H1 (cell line): ENCODE results near the gene MXD1. TPM values are rescaled to one million over a fixed set of nuclear protein-coding genes. Genes with fewer than 3 reads are reported as not detected.

Source experiments
- CTCF ChIA-PET: fragments of 300-600 bp; sonication (Branson Sonifier 250); formaldehyde crosslinking; loops from one replicate; lab custom pipeline; 2021; ENCODE audit not compliant: partially characterized antibody; lab: Charles Lee
- POLR2A ChIA-PET: fragments of 300-600 bp; sonication (Branson Sonifier 250); formaldehyde crosslinking; loops from one replicate; lab custom pipeline; 2021; ENCODE audit warnings: inconsistent platforms; ENCODE audit not compliant: partially characterized antibody; lab: Charles Lee
- DNase-seq, 2 experiments: peaks; one replicate each; pipeline versions ENCODE4 v3.0.0 to v3.0.0-alpha.2; 2010 to 2022; ENCODE audit warnings: low spot score in 2 of 2, low read depth in 1 of 2, mixed read lengths in 1 of 2
- FAIRE-seq: peaks from 2 replicates; lab custom pipeline; 2011; peaks lifted over from hg19 to GRCh38; lab: Jason Lieb, UNC
- H2AFZ ChIP-seq: 2 replicates; pipeline ENCODE4 v1.8.1; 2012; ENCODE audit warnings: low read length, inconsistent platforms
- H2AK5ac ChIP-seq: 2 replicates; pipeline ENCODE4 v1.6.1; 2013; ENCODE audit warnings: low read depth, low read length
- H2BK120ac ChIP-seq: replicated peaks from 2 replicates; pipeline ENCODE3; 2013; ENCODE audit warnings: low read depth, low read length, inconsistent platforms
- H2BK12ac ChIP-seq: 2 replicates; pipeline ENCODE4 v1.6.1; 2013; ENCODE audit warnings: low read depth, low read length
- H2BK15ac ChIP-seq: 2 replicates; pipeline ENCODE4 v1.6.1; 2013; ENCODE audit warnings: low read length
- H2BK20ac ChIP-seq: 2 replicates; pipeline ENCODE4 v1.6.1; 2013; ENCODE audit warnings: low read length
- H2BK5ac ChIP-seq: 2 replicates; pipeline ENCODE4 v1.6.1; 2013; ENCODE audit warnings: low read depth, low read length
- H3K14ac ChIP-seq: 2 replicates; pipeline ENCODE4 v1.6.1; 2013; ENCODE audit warnings: inconsistent platforms; ENCODE audit not compliant: insufficient read length
- H3K18ac ChIP-seq: 2 replicates; pipeline ENCODE4 v1.6.1; 2013; ENCODE audit warnings: low read length; ENCODE audit errors: extremely low read depth
- H3K23ac ChIP-seq: 2 replicates; pipeline ENCODE4 v1.6.1; 2013; ENCODE audit warnings: inconsistent platforms; ENCODE audit not compliant: insufficient read length
- H3K23me2 ChIP-seq: 2 replicates; pipeline ENCODE4 v1.6.1; 2013; ENCODE audit warnings: low read depth, low read length
- H3K27ac ChIP-seq: 2 replicates; pipeline ENCODE4 v1.6.1; 2011; ENCODE audit warnings: low read depth, low read length, inconsistent platforms
- H3K27me3 ChIP-seq, 4 experiments: replicated peaks in 1 of 4; 1 replicate in 1 of 4; 2 replicates in 3 of 4; pipeline versions ENCODE4 v1.6.1 to v1.8.1; 2011 to 2013; ENCODE audit warnings: low read length in 3 of 4, mild to moderate bottlenecking in 3 of 4, inconsistent platforms in 2 of 4, mixed read lengths in 2 of 4, moderate library complexity in 1 of 4; ENCODE audit not compliant: control insufficient read depth in 3 of 4, insufficient read depth in 3 of 4; ENCODE audit errors: extremely low read depth in 1 of 4
- H3K36me3 ChIP-seq, 4 experiments: 2 replicates each; pipeline versions ENCODE4 v1.6.1 to v1.8.1; 2011 to 2013; ENCODE audit warnings: mild to moderate bottlenecking in 4 of 4, low read length in 3 of 4, moderate library complexity in 2 of 4, control low read depth in 1 of 4, inconsistent platforms in 1 of 4; ENCODE audit not compliant: insufficient read depth in 4 of 4, control insufficient read depth in 2 of 4
- H3K4ac ChIP-seq: replicated peaks from 2 replicates; pipeline ENCODE3; 2013; ENCODE audit warnings: low read length, low read depth, mixed read lengths, inconsistent platforms; ENCODE audit not compliant: insufficient read length
- H3K4me1 ChIP-seq, 4 experiments: replicated peaks in 1 of 4; 1 replicate in 1 of 4; 2 replicates in 3 of 4; pipeline versions ENCODE4 v1.6.1 to v1.8.1; 2011 to 2013; ENCODE audit warnings: low read length in 3 of 4, inconsistent platforms in 2 of 4, mixed read lengths in 1 of 4; ENCODE audit not compliant: insufficient read depth in 4 of 4, control insufficient read depth in 3 of 4
- H3K4me2 ChIP-seq, 2 experiments: 2 replicates each; pipeline versions ENCODE4 v1.6.1 to v1.8.1; 2011 to 2013; ENCODE audit warnings: low read depth in 2 of 2, low read length in 2 of 2, control low read depth in 1 of 2, inconsistent platforms in 1 of 2, mild to moderate bottlenecking in 1 of 2; ENCODE audit not compliant: insufficient read depth in 1 of 2
- H3K4me3 ChIP-seq, 4 experiments: fragments of 200-600, 300-600 bp in 1 of 4; sonication (generic), shearing (Covaris generic), sonication (Bioruptor Twin) in 1 of 4; 2 replicates each; pipeline versions ENCODE4 v1.5.1 to v1.8.1; 2011 to 2016; ENCODE audit warnings: low read length in 4 of 4, low read depth in 3 of 4, control low read depth in 2 of 4, inconsistent platforms in 2 of 4, mild to moderate bottlenecking in 2 of 4, mixed read lengths in 1 of 4, moderate library complexity in 1 of 4; ENCODE audit not compliant: insufficient read depth in 2 of 4; ENCODE audit errors: extremely low read depth in 1 of 4
- H3K56ac ChIP-seq: replicated peaks from 2 replicates; pipeline ENCODE3; 2013; ENCODE audit warnings: low read depth, mild to moderate bottlenecking, mixed read lengths, low read length, inconsistent platforms; ENCODE audit not compliant: insufficient read length
- H3K79me1 ChIP-seq: 2 replicates; pipeline ENCODE4 v1.6.1; 2013; ENCODE audit warnings: low read depth, low read length, control low read depth
- H3K79me2 ChIP-seq, 2 experiments: 2 replicates each; pipeline versions ENCODE4 v1.6.1 to v1.8.1; 2012 to 2013; ENCODE audit warnings: low read length in 2 of 2, mild to moderate bottlenecking in 2 of 2, inconsistent platforms in 1 of 2; ENCODE audit not compliant: insufficient read depth in 2 of 2, control insufficient read depth in 1 of 2
- H3K9ac ChIP-seq, 4 experiments: replicated peaks in 1 of 4; 1 replicate in 1 of 4; 2 replicates in 3 of 4; pipeline versions ENCODE4 v1.6.1 to v1.8.1; 2011 to 2013; ENCODE audit warnings: low read depth in 3 of 4, low read length in 3 of 4, control low read depth in 2 of 4, mild to moderate bottlenecking in 2 of 4, moderate library complexity in 2 of 4, inconsistent platforms in 1 of 4; ENCODE audit errors: extremely low read depth in 1 of 4
- H3K9me3 ChIP-seq, 2 experiments: 2 replicates each; pipeline versions ENCODE4 v1.6.1 to v1.8.1; 2012 to 2013; ENCODE audit warnings: mild to moderate bottlenecking in 2 of 2, moderate library complexity in 2 of 2, control low read depth in 1 of 2, inconsistent platforms in 1 of 2, low read depth in 1 of 2, low read length in 1 of 2, mixed read lengths in 1 of 2; ENCODE audit not compliant: insufficient read depth in 2 of 2
- H4K20me1 ChIP-seq, 2 experiments: replicated peaks in 1 of 2; 2 replicates each; pipeline versions ENCODE3 to v1.8.1; 2011 to 2013; ENCODE audit warnings: inconsistent platforms in 2 of 2, low read length in 2 of 2, mild to moderate bottlenecking in 1 of 2; ENCODE audit not compliant: insufficient read depth in 2 of 2, control insufficient read depth in 1 of 2
- H4K5ac ChIP-seq: 2 replicates; pipeline ENCODE4 v1.6.1; 2013; ENCODE audit warnings: low read length, low read depth, mixed read lengths, inconsistent platforms; ENCODE audit not compliant: insufficient read length
- H4K8ac ChIP-seq: 2 replicates; pipeline ENCODE4 v1.8.0; 2013; ENCODE audit warnings: mild to moderate bottlenecking, moderate library complexity, low read length, inconsistent platforms; ENCODE audit not compliant: insufficient read depth; ENCODE audit errors: extremely low read depth
- H4K91ac ChIP-seq: replicated peaks from 2 replicates; pipeline ENCODE3; 2013; ENCODE audit warnings: low read length, mixed read lengths, inconsistent platforms; ENCODE audit not compliant: insufficient read length
- CTCF ChIP-seq, 3 experiments: IDR thresholded peaks; 1 replicate in 2 of 3; 2 replicates in 1 of 3; pipeline versions ENCODE4 v1.5.1 to v1.6.1; 2011; ENCODE audit warnings: low read length in 3 of 3, mild to moderate bottlenecking in 3 of 3, inconsistent platforms in 2 of 3, low read depth in 1 of 3, moderate library complexity in 1 of 3; ENCODE audit not compliant: insufficient read depth in 1 of 3; ENCODE audit errors: control extremely low read depth in 1 of 3
- RNF2 ChIP-seq: fragments of 200-900, 300-1000 bp; sonication (generic); IDR thresholded peaks from 2 replicates; pipeline ENCODE4 v1.7.1; 2016; ENCODE audit warnings: borderline replicate concordance, low read depth, mild to moderate bottlenecking, antibody characterized with exemption, low read length; ENCODE audit not compliant: poor library complexity, severe bottlenecking; ENCODE audit errors: missing control alignments
- WGBS, 2 experiments: shearing (Covaris generic) in 1 of 2; methylation state at CpG; one replicate each; pipeline versions ENCODE4 v1.1.6 to v1.1.7; 2013 to 2015; ENCODE audit warnings: low lambda C conversion rate in 2 of 2, mixed read lengths in 2 of 2, inconsistent platforms in 1 of 2, low coverage in 1 of 2, missing lambda C conversion rate in 1 of 2; ENCODE audit not compliant: insufficient replicate concordance in 2 of 2, insufficient coverage in 1 of 2, insufficient read length in 1 of 2; ENCODE audit errors: extremely low coverage in 1 of 2, missing lambda C conversion rate in 1 of 2; 5-methylcytosine and 5-hydroxymethylcytosine counted together
- polyA plus RNA-seq, 7 experiments: library from polyadenylated mRNA; depleted of rRNA in 3 of 7; stranded (reverse) in 5 of 7; unstranded in 2 of 7; fragments of >200 nt in 5 of 7; fragments of 200-250 nt in 2 of 7; gene quantifications; 1 replicate in 5 of 7; 2 replicates in 1 of 7; 4 replicates in 1 of 7; pipeline versions ENCODE4 v1.2.1 to v1.2.3, GENCODE V29; 2011 to 2013; ENCODE audit warnings: missing spikeins in 2 of 7, mixed read lengths in 2 of 7
- total RNA-seq: library from RNA; stranded (reverse); fragmentation: NEBNext Ultra II Directional; extraction: Animal tissue kit (Norgen Biotek cat#: 25700); gene quantifications from 2 replicates; pipeline ENCODE4 v1.2.1, GENCODE V29; 2021

The MXD1 gene
- total and polyA plus RNA-seq, 2 of the 8 experiments (the other 6 are each of a cell fraction or from before 2014, with no cell fraction given): 1.6 to 2.6 TPM

GRCh38 chr2:69957965-69958364 is 43.1 kb downstream of the MXD1 start:
- H3K79me2 ChIP-seq: no peaks in the 10 kb centered on the region
- no peak overlapping the region for H3K4me3 ChIP-seq
- H3K56ac ChIP-seq: no peak overlapping the region
- DNase-seq (no peak), FAIRE-seq (no peak)
- H3K36me3 ChIP-seq: no peaks in the 10 kb centered on the region
- no peak overlapping the region for H4K5ac ChIP-seq
- H3K79me1 ChIP-seq: no peaks in the 10 kb centered on the region
- H3K23me2 ChIP-seq: no peaks in the 10 kb centered on the region
- no peak overlapping the region for H2BK20ac ChIP-seq
- peaks cover 0 to 7% (median 0%) of the 10 kb centered on the region in 4 experiments; a peak in 1 of 7 replicates for H3K4me1 ChIP-seq
- H3K18ac ChIP-seq: no peak overlapping the region
- CTCF ChIA-PET: interaction anchor here (1.2 kb wide), 1 partner anchor 84 kb away, joined by 3 read pairs; no protein-coding TSS in a partner anchor
- H3K9me3 ChIP-seq: no peaks in the 10 kb centered on the region
- no peak overlapping the region for H2AFZ ChIP-seq
- no peaks in the 10 kb centered on the region for H3K27me3 ChIP-seq
- no peak overlapping the region for H2AK5ac ChIP-seq
- POLR2A ChIA-PET: interaction anchor here (1.0 kb wide), 1 partner anchor 43 kb away, joined by 3 read pairs; no protein-coding TSS in a partner anchor
- no peak overlapping the region for H3K14ac ChIP-seq
- H4K20me1 ChIP-seq: no peaks in the 10 kb centered on the region
- H3K27ac ChIP-seq: no peak overlapping the region
- no peak overlapping the region for H4K91ac ChIP-seq
- H2BK5ac ChIP-seq: no peak overlapping the region
- 0 out of 2 replicates have a peak overlapping the region, but pooled peaks have one; percentile 53 for H4K8ac ChIP-seq
- no peak overlapping the region for H3K4me2 ChIP-seq
- H2BK120ac ChIP-seq: no peak overlapping the region
- H3K23ac ChIP-seq: no peak overlapping the region
- 92% methylated on average over 8 of the region's 8 CpGs; no CpG with 5 or more reads in 1 of the 2 experiments for WGBS, 2 experiments
- no peak overlapping the region for H3K4ac ChIP-seq
- no peak overlapping the region for H2BK12ac ChIP-seq
- H2BK15ac ChIP-seq: no peak overlapping the region
- no peak overlapping the region for H3K9ac ChIP-seq
- TF ChIP-seq RNF2 (no peak), CTCF (IDR thresholded peaks at IDR 0.05; ENCODE audit: control extremely low read depth in 1 of 3, insufficient read depth in 1 of 3, low read depth in 1 of 3, low read length in 3 of 3) (no peak)
